T follicular helper cell (primary cell): ENCODE results near the gene DUSP15.
"Not testable (repeated sequence)": the region's sequence is repeated elsewhere in the genome, so short reads cannot be mapped to it uniquely, and the experiment has no call there.

Experiments used
- DNase-seq: peaks from one replicate; pipeline ENCODE4 v3.0.0-alpha.2; 2020; ENCODE audit warnings: low read depth

Gene DUSP15

GRCh38 chr20:31839782-31840487 lies 30.4 kb downstream of the DUSP15 start:
- DNase-seq = no peak

- DNase-seq = no peak
Measured at GRCh38 chr20:31838646-31839292, 31.6 kb downstream of the DUSP15 start.

- no peak for DNase-seq
Measured at GRCh38 chr20:31837896-31838397, 32.4 kb downstream of the DUSP15 start.

GRCh38 chr20:31836853-31837608 lies 33.3 kb downstream of the DUSP15 start:
- DNase-seq = no peak

DNA sequence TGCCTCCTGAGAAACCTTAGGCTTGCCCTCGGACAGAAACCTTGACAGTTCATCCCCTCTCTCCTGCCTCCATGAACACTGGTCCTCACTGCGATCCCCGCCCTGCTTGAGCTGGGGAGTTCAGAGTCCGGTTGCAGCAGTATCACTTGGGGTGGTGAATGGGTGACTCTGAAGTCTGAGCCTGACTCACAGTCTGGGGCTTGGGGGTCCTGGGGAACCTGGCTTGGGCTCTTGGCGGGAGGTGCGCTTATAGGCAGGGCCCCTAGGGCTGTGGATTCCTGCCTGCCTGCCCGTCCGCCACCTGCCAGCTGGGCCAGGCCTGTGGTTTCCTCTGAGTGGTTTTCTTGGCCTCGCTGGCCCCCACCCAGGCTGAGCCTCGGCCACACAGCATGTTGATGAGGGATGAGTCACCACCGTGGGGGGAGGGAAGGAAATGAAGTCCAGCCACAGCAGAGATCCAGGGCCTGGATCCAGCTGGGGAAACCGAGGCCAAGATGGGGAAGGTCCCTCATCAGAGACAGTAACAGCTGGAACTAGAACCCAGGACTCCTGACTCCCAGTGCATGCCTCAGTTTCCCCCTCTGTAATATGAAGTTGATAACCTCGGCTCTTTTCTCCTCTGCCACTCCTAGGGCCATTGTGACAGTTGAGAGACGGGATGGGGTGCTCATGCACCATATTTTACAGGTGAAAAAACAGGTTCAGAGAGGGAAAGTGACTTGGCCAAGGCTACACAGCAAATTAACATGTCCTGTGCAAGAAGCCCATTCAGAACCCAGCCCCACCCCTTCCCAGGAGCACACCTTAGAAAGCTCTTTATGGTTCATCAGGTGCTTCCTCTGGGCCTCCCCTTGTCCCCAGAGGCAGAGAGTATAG lies 34.1 kb downstream of the DUSP15 start:
- no peak for DNase-seq

DNA sequence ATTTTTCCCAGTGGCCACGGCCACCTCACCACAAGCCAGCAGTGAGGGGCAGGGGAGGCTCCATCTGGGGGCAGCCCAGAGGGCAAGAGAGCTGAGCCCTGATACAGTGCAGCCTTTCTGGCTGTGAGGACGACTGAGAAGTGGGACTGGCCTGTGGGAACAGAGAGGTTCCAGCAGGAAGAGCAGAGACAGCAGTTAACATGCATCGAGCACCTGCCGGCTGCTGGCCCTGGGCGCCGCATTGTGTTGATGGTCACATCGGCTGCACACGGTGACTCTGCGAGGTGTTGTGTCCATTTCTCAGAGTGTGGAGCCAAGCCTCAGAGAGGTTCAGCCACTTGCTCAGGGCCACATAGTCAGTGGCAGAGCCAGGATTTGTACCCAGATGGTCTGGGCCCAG lies 34.8 kb downstream of the DUSP15 start:
- no peak for DNase-seq

GRCh38 chr20:31833931-31834521 lies 36.3 kb downstream of the DUSP15 start:
- no peak for DNase-seq

GRCh38 chr20:31833130-31833930 lies 37.0 kb downstream of the DUSP15 start:
- peak; percentile 30 for DNase-seq

DNA sequence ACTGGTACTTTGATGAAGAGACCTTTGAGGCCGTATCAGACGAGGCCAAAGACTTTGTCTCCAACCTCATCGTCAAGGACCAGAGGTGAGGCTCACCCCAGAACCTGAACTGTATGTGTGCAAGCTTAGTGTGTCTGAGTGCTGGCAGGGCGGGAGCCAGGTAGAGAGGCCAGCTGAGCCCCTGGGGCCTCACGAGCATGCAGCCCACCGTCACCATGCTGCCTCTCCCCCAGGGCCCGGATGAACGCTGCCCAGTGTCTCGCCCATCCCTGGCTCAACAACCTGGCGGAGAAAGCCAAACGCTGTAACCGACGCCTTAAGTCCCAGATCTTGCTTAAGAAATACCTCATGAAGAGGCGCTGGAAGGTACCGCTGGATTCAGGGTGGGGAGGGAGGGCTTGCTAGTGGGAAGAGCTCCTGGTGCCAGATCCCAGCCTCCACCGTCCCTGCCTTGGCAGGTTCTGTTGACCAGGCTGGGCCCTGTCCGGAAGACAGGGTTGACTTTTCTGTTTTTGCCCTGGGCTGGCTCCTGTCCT lies 38.5 kb downstream of the DUSP15 start:
- DNase-seq = no peak

DNA sequence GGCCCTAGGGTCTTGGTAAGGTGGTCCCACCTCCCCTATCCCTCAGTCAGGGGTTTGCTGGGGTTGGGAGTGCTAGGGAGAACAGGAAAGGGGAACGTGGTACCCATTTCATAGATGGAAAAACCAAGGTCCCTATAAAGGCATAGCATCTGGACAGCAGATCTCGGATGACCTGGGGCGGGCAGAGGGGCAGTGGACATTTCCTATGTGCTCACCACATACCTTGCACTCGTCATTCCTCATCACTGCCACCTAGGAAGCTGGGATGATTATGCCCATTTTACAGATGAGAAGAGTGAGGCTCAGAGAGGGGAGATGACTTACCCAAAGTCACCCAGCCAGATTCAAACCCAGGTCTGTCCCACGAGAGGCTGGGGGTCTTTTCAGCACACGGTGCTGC lies 39.1 kb downstream of the DUSP15 start:
- no peak for DNase-seq

DNA sequence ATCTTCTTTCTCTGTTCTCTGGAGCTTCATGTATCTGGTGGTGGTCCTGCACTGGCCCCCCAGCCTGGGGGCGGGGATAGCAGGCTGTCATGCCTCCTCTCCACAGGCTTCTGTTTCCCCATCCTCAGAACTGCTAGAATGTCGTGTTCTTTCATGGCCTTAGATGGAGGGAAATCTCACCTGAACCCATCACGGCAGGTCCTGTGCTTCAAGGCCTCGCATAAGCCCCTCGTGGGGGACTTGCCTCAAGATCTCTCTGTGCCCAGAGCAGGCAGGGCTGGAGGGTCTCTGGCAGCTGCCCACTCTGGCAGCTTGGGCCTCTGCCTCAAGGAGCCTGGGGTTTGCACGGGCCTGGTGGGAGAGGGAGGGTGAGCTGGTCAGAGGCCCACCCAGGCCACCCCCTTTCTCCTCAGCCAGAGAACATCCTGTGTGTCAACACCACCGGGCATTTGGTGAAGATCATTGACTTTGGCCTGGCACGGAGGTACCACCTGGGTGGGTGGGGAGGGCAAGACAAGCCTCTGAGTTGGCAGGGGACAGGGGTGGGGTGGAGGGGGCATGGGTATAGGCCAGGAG lies 39.8 kb downstream of the DUSP15 start:
- DNase-seq = no peak

- no peak for DNase-seq
Measured at GRCh38 chr20:31829731-31830130, 40.6 kb downstream of the DUSP15 start.

GRCh38 chr20:31828016-31828415 lies 42.3 kb downstream of the DUSP15 start:
- not testable (repeated sequence) for DNase-seq

- DNase-seq = no peak
Measured at GRCh38 chr20:31827059-31827458, 43.3 kb downstream of the DUSP15 start.

- DNase-seq = no peak
Measured at GRCh38 chr20:31826074-31826473, 44.3 kb downstream of the DUSP15 start.

GRCh38 chr20:31824554-31825313 lies 45.6 kb downstream of the DUSP15 start:
- DNase-seq = no peak

GRCh38 chr20:31824125-31824485 lies 46.2 kb downstream of the DUSP15 start:
- DNase-seq = no peak

GRCh38 chr20:31823360-31824124 lies 46.8 kb downstream of the DUSP15 start:
- no peak for DNase-seq
